OCI-LY7 (cell line): ENCODE data around the gene RTCA. TPM values are rescaled to one million over a fixed set of nuclear protein-coding genes. Genes with fewer than 3 reads are reported as not detected.
"Not testable (repeated sequence)": the region's sequence is repeated elsewhere in the genome, so short reads cannot be mapped to it uniquely, and the experiment has no call there.

Experiments used
- BruUV-seq: library from RNA; stranded (reverse); fragments of 400-500 nt; replicated peaks from 2 replicates; lab custom pipeline; 2021; lab: Mats Ljungman, UMichigan
- CTCF ChIA-PET: fragments of 300-600 bp; sonication (Branson Sonifier 250); formaldehyde crosslinking; loops from one replicate; lab custom pipeline; 2022; ENCODE audit warnings: antibody characterized with exemption; ENCODE audit not compliant: unreplicated experiment; lab: Charles Lee
- POLR2A ChIA-PET: fragments of 300-600 bp; sonication (Branson Sonifier 250); formaldehyde crosslinking; loops from one replicate; lab custom pipeline; 2022; ENCODE audit warnings: antibody characterized with exemption; lab: Charles Lee
- DNase-seq: peaks from one replicate; pipeline ENCODE4 v3.0.0-alpha.2; 2015; ENCODE audit warnings: low spot score
- H2AFZ ChIP-seq: fragments of 200-600 bp; sonication (generic), shearing (Covaris generic); 2 replicates; pipeline ENCODE4 v1.6.1; 2014; ENCODE audit warnings: mild to moderate bottlenecking, antibody characterized with exemption, low read length, moderate library complexity
- H3K27ac ChIP-seq: fragments of 200-600 bp; sonication (generic); 2 replicates; pipeline ENCODE4 v1.5.1; 2014; ENCODE audit warnings: mixed run types, low read depth, mild to moderate bottlenecking, moderate library complexity, low read length, inconsistent platforms; ENCODE audit not compliant: poor library complexity, severe bottlenecking
- H3K36me3 ChIP-seq: fragments of 200-600 bp; sonication (generic); 2 replicates; pipeline ENCODE4 v1.6.1; 2014; ENCODE audit warnings: mild to moderate bottlenecking, antibody characterized with exemption, low read length, moderate library complexity, mixed read lengths; ENCODE audit not compliant: insufficient read depth
- H3K4me1 ChIP-seq: fragments of 200-600 bp; sonication (generic); 2 replicates; pipeline ENCODE4 v1.5.1; 2014; ENCODE audit warnings: mild to moderate bottlenecking, low read length; ENCODE audit not compliant: insufficient read depth, poor library complexity, severe bottlenecking
- H3K4me2 ChIP-seq: fragments of 200-600 bp; sonication (generic); 2 replicates; pipeline ENCODE4 v1.6.1; 2014; ENCODE audit warnings: mild to moderate bottlenecking, low read length
- H3K4me3 ChIP-seq: fragments of 200-600 bp; sonication (generic); 2 replicates; pipeline ENCODE4 v1.5.1; 2014; ENCODE audit warnings: mild to moderate bottlenecking, low read depth, low read length; ENCODE audit not compliant: poor library complexity, severe bottlenecking
- H3K79me2 ChIP-seq: fragments of 200-600 bp; sonication (generic); 2 replicates; pipeline ENCODE4 v1.6.1; 2016; ENCODE audit warnings: low read depth, mild to moderate bottlenecking, low read length, moderate library complexity, mixed read lengths; ENCODE audit not compliant: insufficient read depth
- H3K9me2 ChIP-seq: fragments of 200-600 bp; sonication (generic); 2 replicates; pipeline ENCODE4 v1.6.1; 2016; ENCODE audit warnings: mild to moderate bottlenecking, low read length, mixed read lengths; ENCODE audit not compliant: insufficient read depth
- H3K9me3 ChIP-seq: fragments of 200-600 bp; sonication (generic); 2 replicates; pipeline ENCODE4 v1.6.1; 2014; ENCODE audit warnings: mild to moderate bottlenecking, mixed run types, low read length, mixed read lengths
- H4K20me1 ChIP-seq: fragments of 200-600 bp; sonication (generic); 2 replicates; pipeline ENCODE4 v1.6.1; 2014; ENCODE audit warnings: mild to moderate bottlenecking, antibody characterized with exemption, low read length, moderate library complexity, mixed read lengths; ENCODE audit not compliant: insufficient read depth
- EZH2phosphoT487 ChIP-seq: fragments of 200-600 bp; sonication (generic); IDR thresholded peaks from 2 replicates; pipeline ENCODE4 v1.6.1; 2018; ENCODE audit warnings: low read depth, borderline replicate concordance, mild to moderate bottlenecking, mixed run types, antibody characterized with exemption, low read length, moderate library complexity, mixed read lengths
- intact Hi-C: fragments of 100-400 bp; cut with micrococcal nuclease; formaldehyde crosslinking; loops from one replicate; pipeline ENCODE4 v1.10.0; 2022; ENCODE audit not compliant: unreplicated experiment
- total RNA-seq, 2 experiments: library from RNA; depleted of rRNA in 1 of 2; stranded (reverse); fragments of >200 nt in 1 of 2; shearing (Covaris generic) in 1 of 2; gene quantifications; 2 replicates each; pipeline ENCODE4 v1.2.3, GENCODE V29; 2014 to 2022
- TF ChIP-seq, protein P1 (sequence below): fragments of 200-600 bp; sonication (generic); conservative IDR thresholded peaks from 2 replicates; pipeline ENCODE4 v1.5.1; 2014; ENCODE audit warnings: mild to moderate bottlenecking, antibody characterized with exemption, low read length, moderate library complexity, mixed read lengths

Gene RTCA
- total RNA-seq, 2 experiments from 2014 or later = 25.9 to 42.7 TPM

DNA sequence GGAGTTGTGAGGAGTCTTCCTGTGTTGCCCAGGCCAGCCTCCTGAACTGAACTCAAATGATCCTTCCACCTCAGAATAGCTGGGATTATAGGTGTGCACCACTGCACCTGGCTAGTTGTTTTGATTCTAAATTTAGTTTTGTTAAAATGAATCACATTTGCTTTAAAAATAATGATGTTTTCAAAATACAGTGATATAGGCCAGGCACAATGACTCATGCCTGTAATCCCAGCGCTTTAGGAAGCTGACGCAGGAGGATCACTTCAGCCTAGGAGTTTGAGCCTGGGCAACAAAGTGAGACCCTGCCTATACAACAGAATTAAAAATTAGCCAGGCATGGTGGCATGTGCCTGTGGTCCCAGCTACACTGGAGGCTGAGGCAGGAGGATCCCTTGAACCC lies 24.3 kb downstream of the RTCA start:
- intact Hi-C loops = no loop called here

DNA sequence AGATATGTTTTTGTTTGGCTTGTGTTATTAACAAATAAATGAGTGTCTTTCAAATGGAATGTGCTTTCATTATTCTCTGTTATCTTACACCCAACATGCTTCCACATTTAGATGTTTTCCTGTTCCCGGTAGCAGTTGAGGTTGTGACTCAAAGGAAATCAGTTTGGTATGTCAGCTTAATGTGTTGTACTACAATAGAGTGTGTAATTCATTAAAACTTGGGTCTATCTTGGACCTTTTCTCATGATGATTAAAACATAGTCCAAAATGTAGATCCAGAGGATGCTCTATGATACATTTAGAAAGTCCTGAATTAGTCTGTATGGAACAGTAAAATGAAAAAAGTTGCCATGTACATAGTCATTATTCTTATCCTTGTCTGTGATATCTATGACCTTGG lies 26.7 kb downstream of the RTCA start:
- no peak for DNase-seq
- POLR2A ChIA-PET = no interaction called here
- TF ChIP-seq EZH2phosphoT487 = no peak
- TF ChIP-seq, protein P1, sequence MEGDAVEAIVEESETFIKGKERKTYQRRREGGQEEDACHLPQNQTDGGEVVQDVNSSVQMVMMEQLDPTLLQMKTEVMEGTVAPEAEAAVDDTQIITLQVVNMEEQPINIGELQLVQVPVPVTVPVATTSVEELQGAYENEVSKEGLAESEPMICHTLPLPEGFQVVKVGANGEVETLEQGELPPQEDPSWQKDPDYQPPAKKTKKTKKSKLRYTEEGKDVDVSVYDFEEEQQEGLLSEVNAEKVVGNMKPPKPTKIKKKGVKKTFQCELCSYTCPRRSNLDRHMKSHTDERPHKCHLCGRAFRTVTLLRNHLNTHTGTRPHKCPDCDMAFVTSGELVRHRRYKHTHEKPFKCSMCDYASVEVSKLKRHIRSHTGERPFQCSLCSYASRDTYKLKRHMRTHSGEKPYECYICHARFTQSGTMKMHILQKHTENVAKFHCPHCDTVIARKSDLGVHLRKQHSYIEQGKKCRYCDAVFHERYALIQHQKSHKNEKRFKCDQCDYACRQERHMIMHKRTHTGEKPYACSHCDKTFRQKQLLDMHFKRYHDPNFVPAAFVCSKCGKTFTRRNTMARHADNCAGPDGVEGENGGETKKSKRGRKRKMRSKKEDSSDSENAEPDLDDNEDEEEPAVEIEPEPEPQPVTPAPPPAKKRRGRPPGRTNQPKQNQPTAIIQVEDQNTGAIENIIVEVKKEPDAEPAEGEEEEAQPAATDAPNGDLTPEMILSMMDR = no peak

More for the DNA sequence above, 24.3 kb downstream of the RTCA start:
- no peak for DNase-seq
- Histone ChIP-seq H4K20me1 (no peaks in the 10 kb centered on the region), H3K4me2 (no peak overlapping the region), H3K4me3 (no peak overlapping the region), H3K36me3 (peaks cover 85% of the 10 kb centered on the region), H3K27ac (no peak overlapping the region), H3K9me2 (no peaks in the 10 kb centered on the region), H3K4me1 (no peaks in the 10 kb centered on the region), H2AFZ (no peak overlapping the region), H3K9me3 (no peaks in the 10 kb centered on the region), H3K79me2 (no peaks in the 10 kb centered on the region)
- BruUV-seq = no TSS peak
- POLR2A ChIA-PET = interaction anchor here (1.0 to 1.2 kb wide), 2 partner anchors 19 to 20 kb away, joined by 3 to 5 read pairs; no protein-coding TSS in a partner anchor
- CTCF ChIA-PET = no interaction called here
- TF ChIP-seq, protein P1 = no peak
- TF ChIP-seq EZH2phosphoT487 = no peak

DNA sequence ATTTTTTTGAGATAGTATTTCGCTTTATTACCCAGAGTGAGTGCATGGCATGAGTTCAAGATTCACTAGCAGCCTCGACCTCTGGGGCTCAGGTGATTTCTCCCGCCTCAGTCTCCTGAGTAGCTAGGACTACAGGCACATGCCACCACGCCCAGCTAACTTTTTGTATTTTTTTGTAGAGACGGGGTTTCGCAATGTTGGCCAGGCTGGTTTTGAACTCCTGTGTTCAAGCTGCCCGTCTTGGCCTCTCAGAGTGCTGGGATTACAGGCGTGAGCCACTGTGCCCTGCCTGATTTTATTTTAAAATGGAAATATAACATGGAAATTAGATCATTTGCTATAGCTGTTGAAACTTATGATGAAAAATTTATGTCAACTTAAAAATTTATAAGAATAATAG lies 30.1 kb downstream of the RTCA start:
- Histone ChIP-seq H3K36me3 (peaks cover 28% of the 10 kb centered on the region), H3K4me2 (no peak overlapping the region), H4K20me1 (no peaks in the 10 kb centered on the region), H3K27ac (no peak overlapping the region), H3K79me2 (no peaks in the 10 kb centered on the region), H3K9me3 (no peaks in the 10 kb centered on the region), H3K4me3 (no peak overlapping the region), H3K4me1 (no peaks in the 10 kb centered on the region), H2AFZ (no peak overlapping the region), H3K9me2 (no peaks in the 10 kb centered on the region)
- no peak for TF ChIP-seq EZH2phosphoT487
- TF ChIP-seq, protein P1 = no peak
- BruUV-seq = no TSS peak
- ChIA-PET CTCF (no interaction called here), POLR2A (interaction anchor here (0.6 to 1.3 kb wide), 3 partner anchors 9 to 189 kb away, joined by 3 to 4 read pairs (median 3); no protein-coding TSS in a partner anchor)
- intact Hi-C loops = no loop called here
- DNase-seq = no peak

More for the DNA sequence above, 26.7 kb downstream of the RTCA start:
- intact Hi-C loops = no loop called here
- Histone ChIP-seq H3K4me3 (no peak overlapping the region), H3K9me3 (no peaks in the 10 kb centered on the region), H3K27ac (no peak overlapping the region), H2AFZ (no peak overlapping the region), H3K79me2 (no peaks in the 10 kb centered on the region), H3K4me2 (no peak overlapping the region), H3K36me3 (peaks cover 61% of the 10 kb centered on the region), H3K4me1 (no peaks in the 10 kb centered on the region), H4K20me1 (no peaks in the 10 kb centered on the region), H3K9me2 (no peaks in the 10 kb centered on the region)
- CTCF ChIA-PET = no interaction called here
- BruUV-seq = no TSS peak

DNA sequence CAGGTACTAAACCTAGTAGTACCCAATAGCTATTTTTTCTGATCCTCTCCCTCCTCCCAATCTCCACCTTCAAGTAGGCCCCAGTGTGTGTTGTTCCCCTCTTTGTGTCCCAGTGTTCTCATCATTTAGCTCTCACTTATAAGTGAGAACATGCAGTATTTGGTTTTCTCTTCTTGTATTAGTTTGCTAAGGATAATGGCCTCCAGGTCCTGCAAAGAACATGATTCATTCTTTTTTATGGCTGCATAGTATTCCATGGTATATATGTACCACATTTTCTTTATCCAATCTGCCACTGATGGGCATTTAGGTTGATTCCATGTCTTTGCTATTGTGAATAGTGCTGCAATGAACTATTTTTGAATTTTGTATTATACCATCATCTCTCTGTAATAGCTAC lies 31.0 kb downstream of the RTCA start:
- H3K4me1 ChIP-seq, DNase-seq, CTCF ChIA-PET, H4K20me1 ChIP-seq, H3K4me3 ChIP-seq, BruUV-seq, H3K79me2 ChIP-seq, H3K27ac ChIP-seq, H3K4me2 ChIP-seq, H2AFZ ChIP-seq, H3K9me2 ChIP-seq, H3K9me3 ChIP-seq, intact Hi-C loops: not testable (repeated sequence)
- H3K36me3 ChIP-seq = peaks cover 20% of the 10 kb centered on the region
- POLR2A ChIA-PET = interaction anchor here (1.3 kb wide), 1 partner anchor 9 kb away, joined by 4 read pairs; no protein-coding TSS in a partner anchor
